GM18526 (cell line): Measurements from ENCODE around the gene OR52E4.

ENCODE experiments used
- POLR2A ChIP-seq: IDR thresholded peaks from 3 replicates; pipeline ENCODE4 v1.6.1; 2011; ENCODE audit not compliant: insufficient read length; ENCODE audit errors: extremely low read depth

Gene OR52E4

GRCh38 chr11:5880329-5880728 is at the start of gene OR52E4:
TSS of gene OR52E4 (plus strand) at chr11:5880629. CDS start at chr11:5884293, 3,664 bp downstream.
- no peak for TF ChIP-seq POLR2A

- no peak for TF ChIP-seq POLR2A
These were observed 49.1 kb upstream of the OR52E4 start for GRCh38 chr11:5831196-5831829.

GRCh38 chr11:5833446-5833845 is 47.0 kb upstream of the OR52E4 start:
- no peak for TF ChIP-seq POLR2A

- no peak for TF ChIP-seq POLR2A
These were observed 42.7 kb upstream of the OR52E4 start for GRCh38 chr11:5837695-5838094.

GRCh38 chr11:5841797-5842196 is 38.6 kb upstream of the OR52E4 start, which contains the start of gene OR52E6:
TSS of gene OR52E6 (minus strand) at chr11:5841897. CDS start at chr11:5841897, 0 bp downstream.
- TF ChIP-seq POLR2A, result no peak

GRCh38 chr11:5846701-5847100 is 33.7 kb upstream of the OR52E4 start:
- TF ChIP-seq POLR2A, result no peak

GRCh38 chr11:5847711-5848110 is 32.7 kb upstream of the OR52E4 start:
- no peak for TF ChIP-seq POLR2A

- TF ChIP-seq POLR2A, result no peak
These were observed 29.4 kb upstream of the OR52E4 start for GRCh38 chr11:5851002-5851401.

- no peak for TF ChIP-seq POLR2A
These were observed 22.8 kb upstream of the OR52E4 start, which contains the start of gene OR52E8 for GRCh38 chr11:5857590-5857989. TSS of gene OR52E8 (minus strand) at chr11:5857690. CDS start at chr11:5857690, 0 bp downstream.

- TF ChIP-seq POLR2A, result no peak
These were observed 14.6 kb upstream of the OR52E4 start for GRCh38 chr11:5865826-5866225.

- TF ChIP-seq POLR2A, result no peak
These were observed 1.9 kb upstream of the OR52E4 start for GRCh38 chr11:5878564-5878963.

- no peak for TF ChIP-seq POLR2A
These were observed 1.3 kb downstream of the OR52E4 start for GRCh38 chr11:5881756-5882155.

- TF ChIP-seq POLR2A, result no peak
These were observed 6.7 kb downstream of the OR52E4 start for GRCh38 chr11:5887172-5887571.

GRCh38 chr11:5887661-5888060 is 7.2 kb downstream of the OR52E4 start:
- TF ChIP-seq POLR2A, result no peak

GRCh38 chr11:5891216-5891800 is 10.9 kb downstream of the OR52E4 start:
- no peak for TF ChIP-seq POLR2A

- no peak for TF ChIP-seq POLR2A
These were observed 12.5 kb downstream of the OR52E4 start, which contains the start of gene OR52E5 for GRCh38 chr11:5892908-5893307. TSS of gene OR52E5 (plus strand) at chr11:5893208. CDS start at chr11:5900777, 7,569 bp downstream.

GRCh38 chr11:5899534-5899933 is 19.1 kb downstream of the OR52E4 start:
- no peak for TF ChIP-seq POLR2A
